Stomach (tissue), 9 donors: ENCODE measurements around the gene PFKL. TPM values are rescaled to one million over a fixed set of nuclear protein-coding genes. Genes with fewer than 3 reads are reported as not detected.

Source experiments
- DNase-seq, 2 donors: peaks; one replicate each; pipeline versions ENCODE4 v3.0.0 to v3.0.0-alpha.2; 2013 to 2019
- H3K27ac ChIP-seq, 5 donors: fragments of 200-600 bp in 4 of 5; sonication (generic) in 4 of 5; one replicate each; pipeline ENCODE4 v1.5.1; 2013 to 2019; ENCODE audit warnings: mild to moderate bottlenecking in 1 of 5, moderate library complexity in 1 of 5
- H3K27me3 ChIP-seq, 3 donors: fragments of 200-600 bp; sonication (generic); one replicate each; pipeline ENCODE4 v1.5.1; 2017 to 2019; ENCODE audit warnings: mixed run types in 1 of 3
- H3K36me3 ChIP-seq, 4 donors: fragments of 200-600 bp; sonication (generic); 1 replicate in 3 of 4; 2 replicates in 1 of 4; pipeline ENCODE4 v1.5.1; 2016 to 2019
- H3K4me1 ChIP-seq, 4 donors: fragments of 200-600 bp; sonication (generic); one replicate each; pipeline ENCODE4 v1.5.1; 2016 to 2019
- H3K4me3 ChIP-seq, 4 donors: fragments of 200-600 bp; sonication (generic) in 3 of 4; one replicate each; pipeline ENCODE4 v1.5.1; 2016 to 2019; ENCODE audit warnings: mild to moderate bottlenecking in 1 of 4
- H3K9me3 ChIP-seq, 4 donors: fragments of 200-600 bp; sonication (generic); one replicate each; pipeline ENCODE4 v1.5.1; 2016 to 2019
- EP300 ChIP-seq: sonication (generic); formaldehyde crosslinking; IDR thresholded peaks from one replicate; pipeline ENCODE4 v1.6.1; 2017; ENCODE audit warnings: antibody characterized with exemption
- POLR2A ChIP-seq, 4 donors: fragments of 450-650 bp; IDR thresholded peaks; one replicate each; pipeline ENCODE4 v1.6.1; 2016; ENCODE audit warnings: antibody characterized with exemption in 4 of 4, control low read depth in 2 of 4, mild to moderate bottlenecking in 1 of 4, moderate library complexity in 1 of 4
- POLR2AphosphoS5 ChIP-seq, 3 donors: sonication (generic); formaldehyde crosslinking; IDR thresholded peaks; one replicate each; pipeline ENCODE4 v1.6.1; 2016; ENCODE audit warnings: antibody characterized with exemption in 3 of 3
- WGBS, 5 donors: extraction: QIAGEN DNeasy Blood & Tissue Kit in 3 of 5; methylation state at CpG; one replicate each; pipeline versions ENCODE4 v1.1.5 to v1.1.7; 2013 to 2018; 5-methylcytosine and 5-hydroxymethylcytosine counted together
- intact Hi-C: fragments of 100-400 bp; cut with DNase I; formaldehyde crosslinking; loops from one replicate; pipeline ENCODE4 v1.15.1; 2023; ENCODE audit warnings: low total_unique reads
- polyA plus RNA-seq, 3 donors: library from polyadenylated mRNA; stranded (reverse); fragments of 200-250 nt; gene quantifications; one replicate each; pipeline ENCODE4 v1.2.3, GENCODE V29; 2013
- total RNA-seq, 5 donors: library from RNA; depleted of rRNA; stranded (reverse); fragments of >200 nt; gene quantifications; one replicate each; pipeline versions ENCODE4 v1.1.0 to v1.2.3, GENCODE V29; 2014 to 2016
- TF ChIP-seq, protein P1 (sequence below), 7 experiments: fragments of 450-650 bp in 4 of 7; fragments of 200-600 bp in 3 of 7; sonication (generic) in 3 of 7; IDR thresholded peaks; one replicate each; pipeline ENCODE4 v1.5.1; 2016 to 2019; ENCODE audit warnings: antibody characterized with exemption in 7 of 7, control low read depth in 2 of 7, mild to moderate bottlenecking in 1 of 7
- donor health status: healthy with polysubstance abuse.
- donor health status: Bipolar disorder and iron deficiency.
- donor health status: healthy.

Gene PFKL
- total and polyA plus RNA-seq, 8 donors, result 83.0 to 283 (median 130) TPM

DNA sequence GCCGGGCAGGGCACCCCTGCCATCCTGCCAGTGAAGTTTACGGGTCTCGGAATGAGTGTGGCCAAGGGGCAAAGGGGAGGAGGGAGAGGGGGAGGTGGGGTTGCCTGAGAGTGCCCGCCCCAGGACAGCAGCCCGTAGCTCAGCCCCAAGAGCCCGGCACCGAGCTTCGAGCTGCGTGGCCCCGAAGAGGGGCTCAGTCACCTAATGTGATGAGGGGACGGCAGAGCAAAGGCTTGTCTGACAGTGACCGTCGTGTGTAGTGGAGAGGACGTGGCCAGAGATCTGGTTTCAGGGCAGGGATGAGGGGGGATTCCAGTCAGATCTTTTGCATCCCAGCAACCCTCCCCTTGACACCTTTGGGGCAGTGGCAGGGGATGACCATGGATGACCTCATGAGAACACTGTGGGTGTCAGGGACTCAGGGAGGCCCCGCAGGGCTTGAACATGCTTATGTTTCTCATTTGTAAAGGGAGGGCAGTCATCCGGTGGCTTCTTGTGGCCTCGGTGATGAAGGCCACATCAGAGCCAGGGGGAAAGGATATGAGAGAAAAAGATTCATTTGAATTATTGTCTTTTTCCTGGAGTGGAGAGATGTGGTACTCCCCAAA is 52.5 kb downstream of the PFKL start:
- peak overlapping the region in 4 of 5 donors; percentile 47 to 83 (median 54) for H3K27ac ChIP-seq
- TF ChIP-seq POLR2AphosphoS5 (IDR thresholded peaks at IDR 0.05), result no peak
- TF ChIP-seq POLR2A (IDR thresholded peaks at IDR 0.05), result no peak
- TF ChIP-seq, protein P1, sequence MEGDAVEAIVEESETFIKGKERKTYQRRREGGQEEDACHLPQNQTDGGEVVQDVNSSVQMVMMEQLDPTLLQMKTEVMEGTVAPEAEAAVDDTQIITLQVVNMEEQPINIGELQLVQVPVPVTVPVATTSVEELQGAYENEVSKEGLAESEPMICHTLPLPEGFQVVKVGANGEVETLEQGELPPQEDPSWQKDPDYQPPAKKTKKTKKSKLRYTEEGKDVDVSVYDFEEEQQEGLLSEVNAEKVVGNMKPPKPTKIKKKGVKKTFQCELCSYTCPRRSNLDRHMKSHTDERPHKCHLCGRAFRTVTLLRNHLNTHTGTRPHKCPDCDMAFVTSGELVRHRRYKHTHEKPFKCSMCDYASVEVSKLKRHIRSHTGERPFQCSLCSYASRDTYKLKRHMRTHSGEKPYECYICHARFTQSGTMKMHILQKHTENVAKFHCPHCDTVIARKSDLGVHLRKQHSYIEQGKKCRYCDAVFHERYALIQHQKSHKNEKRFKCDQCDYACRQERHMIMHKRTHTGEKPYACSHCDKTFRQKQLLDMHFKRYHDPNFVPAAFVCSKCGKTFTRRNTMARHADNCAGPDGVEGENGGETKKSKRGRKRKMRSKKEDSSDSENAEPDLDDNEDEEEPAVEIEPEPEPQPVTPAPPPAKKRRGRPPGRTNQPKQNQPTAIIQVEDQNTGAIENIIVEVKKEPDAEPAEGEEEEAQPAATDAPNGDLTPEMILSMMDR (IDR thresholded peaks at IDR 0.05), result no peak
- no peak for TF ChIP-seq EP300
- H3K9me3 ChIP-seq, result no peaks in the 10 kb centered on the region
- no peak overlapping the region for H3K4me3 ChIP-seq
- H3K4me1 ChIP-seq, result peaks cover 0 to 42% (median 11%) of the 10 kb centered on the region in 4 donors
- H3K27me3 ChIP-seq, result peaks cover 16 to 73% (median 36%) of the 10 kb centered on the region in 3 donors
- intact Hi-C loops, result loop anchor here (10.0 kb wide), 1 partner anchor 122 kb away; no protein-coding TSS in a partner anchor
- no peak for DNase-seq
- WGBS, 5 donors, result 74 to 85% (median 76%) methylated on average over 16 to 17 of the region's 17 CpGs
- peaks cover 0 to 4% (median 0%) of the 10 kb centered on the region in 4 donors for H3K36me3 ChIP-seq

DNA sequence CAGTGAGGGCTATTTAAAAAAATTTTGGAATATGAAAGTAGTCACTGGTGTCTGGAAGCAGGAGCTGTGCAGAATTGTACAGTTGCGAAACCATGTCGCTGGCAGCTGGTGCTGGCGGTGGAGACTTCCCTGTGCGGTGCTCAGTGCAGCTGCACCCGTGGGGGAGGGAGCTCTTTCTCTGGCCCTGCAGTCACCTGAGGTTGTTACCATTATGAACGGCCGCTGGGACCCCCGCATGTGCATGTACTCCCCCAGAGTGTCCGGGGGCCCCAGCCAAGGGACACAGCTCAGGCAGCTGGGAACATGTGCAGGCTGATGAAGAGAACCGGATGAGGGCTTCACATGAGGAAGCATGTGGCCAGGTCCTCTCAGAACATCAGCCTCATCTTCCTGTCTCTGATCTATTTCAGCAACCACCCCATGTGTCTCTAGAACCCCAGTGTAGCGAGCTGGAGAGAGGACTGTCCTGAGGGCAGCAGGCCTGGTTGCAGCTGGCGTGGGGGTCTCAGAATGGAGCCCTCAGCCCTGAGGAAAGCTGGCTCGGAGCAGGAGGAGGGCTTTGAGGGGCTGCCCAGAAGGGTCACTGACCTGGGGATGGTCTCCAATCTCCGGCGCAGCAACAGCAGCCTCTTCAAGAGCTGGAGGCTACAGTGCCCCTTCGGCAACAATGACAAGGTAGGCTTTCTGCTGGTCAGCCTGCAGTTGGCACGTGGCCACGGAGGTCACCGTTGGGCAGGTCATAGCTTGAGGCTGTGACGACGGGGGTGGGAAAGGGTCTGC is 53.5 kb downstream of the PFKL start, which contains the start of gene TRPM2:
TSS of gene TRPM2 (plus strand) at position 431 of the 780 bp plus-strand sequence. CDS start at position 511, 80 bp downstream.
- 54 to 69% (median 64%) methylated on average over 17 to 21 of the region's 21 CpGs for whole genome bisulfite sequencing, 5 donors
- Histone ChIP-seq H3K27me3 (peaks cover 16 to 64% (median 36%) of the 10 kb centered on the region in 3 donors), H3K9me3 (no peaks in the 10 kb centered on the region), H3K27ac (peak within 1 kb of the TSS; percentile 14 to 83 (median 52)), H3K4me1 (peaks cover 0 to 42% (median 11%) of the 10 kb centered on the region in 4 donors), H3K36me3 (peaks cover 0 to 6% (median 0%) of the 10 kb centered on the region in 4 donors), H3K4me3 (peak within 1 kb of the TSS in 3 of 4 donors; percentile 5 to 32 (median 21))
- TF ChIP-seq POLR2A (IDR thresholded peaks at IDR 0.05) (no peak), POLR2AphosphoS5 (IDR thresholded peaks at IDR 0.05) (no peak), EP300 (no peak)
- DNase-seq, result peak; percentile 40 to 61
- intact Hi-C loops, result loop anchor here (10.0 kb wide), 1 partner anchor 121 kb away; no protein-coding TSS in a partner anchor

DNA sequence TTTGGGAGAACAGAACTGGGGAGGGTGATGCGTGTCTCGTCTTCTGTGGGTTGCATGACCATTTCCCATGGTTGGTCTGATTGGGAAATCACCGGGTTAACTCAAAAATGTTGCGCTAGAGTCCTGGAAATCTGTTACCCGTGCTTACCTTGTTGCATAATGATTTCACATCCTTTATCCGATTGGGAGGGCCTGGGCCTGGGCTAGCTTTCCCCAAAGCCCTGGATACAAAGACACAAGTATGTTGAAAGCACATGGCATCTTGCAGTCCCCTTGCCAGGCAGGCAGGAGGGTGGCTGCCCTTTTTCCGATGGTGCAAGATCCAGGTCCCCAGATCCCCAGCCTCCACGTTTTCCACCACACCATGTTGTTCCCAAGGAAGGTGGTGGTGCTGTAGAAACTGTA is 54.1 kb downstream of the PFKL start:
- intact Hi-C loops, result loop anchor here (10.0 kb wide), 1 partner anchor 121 kb away; no protein-coding TSS in a partner anchor
- no peak for TF ChIP-seq POLR2AphosphoS5 (IDR thresholded peaks at IDR 0.05)
- no peak for TF ChIP-seq EP300
- TF ChIP-seq, protein P1 (IDR thresholded peaks at IDR 0.05), result no peak
- no peak for TF ChIP-seq POLR2A (IDR thresholded peaks at IDR 0.05)
- Histone ChIP-seq H3K4me1 (peaks cover 0 to 42% (median 11%) of the 10 kb centered on the region in 4 donors), H3K9me3 (no peaks in the 10 kb centered on the region), H3K4me3 (peak overlapping the region in 3 of 4 donors; percentile 5 to 32 (median 21)), H3K36me3 (peaks cover 0 to 6% (median 0%) of the 10 kb centered on the region in 4 donors), H3K27ac (peak overlapping the region in 4 of 5 donors; percentile 47 to 83 (median 55)), H3K27me3 (peaks cover 16 to 58% (median 33%) of the 10 kb centered on the region in 3 donors)
- DNase-seq, result no peak
- WGBS, 5 donors, result 65 to 78% (median 72%) methylated on average over 8 of the region's 8 CpGs

DNA sequence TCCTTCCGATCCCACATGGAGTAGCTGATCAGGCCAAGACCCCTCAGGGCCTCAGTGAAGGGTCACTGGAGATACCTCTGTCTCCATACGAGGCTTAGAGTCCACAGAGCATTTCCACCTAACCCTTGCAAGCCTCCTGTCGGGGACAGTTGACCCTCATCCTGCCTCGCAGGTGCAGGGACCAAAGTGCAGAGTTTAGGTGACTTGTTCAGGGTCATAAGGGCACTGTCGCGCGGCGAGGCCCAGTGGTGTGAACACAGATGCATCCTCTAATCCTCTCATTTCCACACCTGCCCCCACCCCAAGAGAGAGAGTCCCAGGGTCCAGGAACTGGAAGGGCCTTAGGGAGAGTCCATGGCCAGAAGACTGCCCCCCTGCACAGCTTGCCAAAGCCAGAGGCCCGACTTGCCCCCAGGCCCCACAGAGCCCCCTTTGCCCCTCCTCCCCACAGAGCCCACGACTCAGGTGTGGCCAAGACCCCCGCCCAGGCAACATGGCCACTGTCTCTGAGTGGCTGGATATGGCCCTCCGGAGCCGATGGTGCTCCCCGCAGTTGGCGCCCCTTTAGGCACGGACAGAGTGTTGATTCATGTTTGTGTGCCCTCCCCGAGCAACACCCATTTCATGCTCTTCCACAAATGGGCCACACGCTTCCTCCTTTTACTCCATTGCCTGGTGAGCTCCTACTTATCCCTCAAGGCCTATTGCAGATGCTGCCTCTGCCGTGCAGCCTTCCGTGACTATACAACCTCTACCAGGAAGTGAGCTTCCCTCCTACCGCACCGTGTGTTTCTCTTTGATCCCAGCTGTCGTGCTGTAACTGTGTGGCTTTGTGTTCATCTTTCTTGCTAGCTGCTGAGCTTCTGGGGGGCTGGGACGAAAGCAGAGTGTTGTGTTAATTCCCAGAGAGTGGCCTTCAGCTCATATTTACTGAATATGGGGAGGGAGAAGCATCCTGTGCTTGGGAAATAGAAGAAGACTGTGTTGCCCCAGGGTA is 55.2 kb downstream of the PFKL start:
- H3K36me3 ChIP-seq, result peaks cover 0 to 6% (median 0%) of the 10 kb centered on the region in 4 donors
- H3K4me1 ChIP-seq, result peaks cover 0 to 38% (median 7%) of the 10 kb centered on the region in 4 donors
- H3K4me3 ChIP-seq, result peak overlapping the region in 2 of 4 donors; percentile 21 to 32
- DNase-seq, result no peak
- TF ChIP-seq EP300, result no peak
- no peak for TF ChIP-seq POLR2A (IDR thresholded peaks at IDR 0.05)
- no peak for TF ChIP-seq POLR2AphosphoS5 (IDR thresholded peaks at IDR 0.05)
- H3K9me3 ChIP-seq, result no peaks in the 10 kb centered on the region
- intact Hi-C loops, result loop anchor here (10.0 kb wide), 1 partner anchor 120 kb away; no protein-coding TSS in a partner anchor
- WGBS, 5 donors, result 67 to 76% (median 74%) methylated on average over 24 of the region's 24 CpGs
- peak overlapping the region in 2 of 5 donors; percentile 52 to 83 for H3K27ac ChIP-seq
- peaks cover 7 to 47% (median 22%) of the 10 kb centered on the region in 3 donors for H3K27me3 ChIP-seq
